Loucy (cell line): ENCODE data around the gene GPR152.
"Not testable (repeated sequence)": the region's sequence is repeated elsewhere in the genome, so short reads cannot be mapped to it uniquely, and the experiment has no call there.

ENCODE experiments used
- H2AFZ ChIP-seq: fragments of 200-600 bp; sonication (generic); 2 replicates; pipeline ENCODE4 v1.6.0; 2016; ENCODE audit warnings: antibody characterized with exemption, mild to moderate bottlenecking, low read length, moderate library complexity
- H3F3A ChIP-seq: fragments of 200-600 bp; 2 replicates; pipeline ENCODE4 v1.6.0; 2016; ENCODE audit warnings: antibody characterized with exemption, low read depth, mild to moderate bottlenecking
- H3K27me3 ChIP-seq: fragments of 200-600 bp; sonication (generic); 2 replicates; pipeline ENCODE4 v1.6.1; 2014; ENCODE audit warnings: low read length, mild to moderate bottlenecking; ENCODE audit not compliant: insufficient read depth, poor library complexity, severe bottlenecking
- H3K36me3 ChIP-seq: fragments of 200-600 bp; sonication (generic); 2 replicates; pipeline ENCODE4 v1.6.1; 2016; ENCODE audit warnings: low read length; ENCODE audit not compliant: insufficient read depth
- H3K4me1 ChIP-seq: fragments of 200-600 bp; sonication (generic); 2 replicates; pipeline ENCODE4 v1.5.1; 2014; ENCODE audit warnings: low read length, mild to moderate bottlenecking; ENCODE audit not compliant: insufficient read depth, poor library complexity, severe bottlenecking
- H3K4me2 ChIP-seq: fragments of 200-600 bp; sonication (generic); 2 replicates; pipeline ENCODE4 v1.6.0; 2014; ENCODE audit warnings: antibody characterized with exemption, low read length, low read depth, mild to moderate bottlenecking; ENCODE audit not compliant: poor library complexity, severe bottlenecking
- H3K4me3 ChIP-seq: fragments of 200-600 bp; sonication (generic); 2 replicates; pipeline ENCODE4 v1.5.1; 2014; ENCODE audit warnings: low read length, mild to moderate bottlenecking, mixed read lengths; ENCODE audit not compliant: poor library complexity, severe bottlenecking
- H3K79me2 ChIP-seq: fragments of 200-600 bp; sonication (generic); 2 replicates; pipeline ENCODE4 v1.6.1; 2014; ENCODE audit warnings: low read length; ENCODE audit not compliant: insufficient read depth
- H3K9ac ChIP-seq: fragments of 200-600 bp; sonication (generic); 2 replicates; pipeline ENCODE4 v1.6.0; 2014; ENCODE audit warnings: mild to moderate bottlenecking, low read depth, low read length, moderate library complexity; ENCODE audit not compliant: poor library complexity, severe bottlenecking
- H3K9me2 ChIP-seq: fragments of 200-600 bp; sonication (generic); replicated peaks from 2 replicates; pipeline ENCODE4 v1.6.1; 2016; ENCODE audit warnings: low read depth, low read length, mixed read lengths
- H3K9me3 ChIP-seq: fragments of 200-600 bp; sonication (generic); 2 replicates; pipeline ENCODE4 v1.6.1; 2014; ENCODE audit warnings: mild to moderate bottlenecking, antibody characterized with exemption, low read length, low read depth; ENCODE audit not compliant: insufficient read depth
- H4K20me1 ChIP-seq: fragments of 200-600 bp; sonication (generic); 2 replicates; pipeline ENCODE4 v1.6.0; 2014; ENCODE audit warnings: antibody characterized with exemption, low read length, mild to moderate bottlenecking; ENCODE audit not compliant: insufficient read depth, poor library complexity, severe bottlenecking
- CTCF ChIP-seq: fragments of 200-600 bp; sonication (generic); conservative IDR thresholded peaks from 2 replicates; pipeline ENCODE4 v1.5.1; 2014; ENCODE audit warnings: mild to moderate bottlenecking, antibody characterized with exemption, low read length
- EZH2phosphoT487 ChIP-seq: fragments of 200-600 bp; IDR thresholded peaks from 2 replicates; pipeline ENCODE4 v1.6.1; 2018; ENCODE audit warnings: antibody characterized with exemption, mild to moderate bottlenecking, moderate library complexity, borderline replicate concordance

Gene GPR152

DNA sequence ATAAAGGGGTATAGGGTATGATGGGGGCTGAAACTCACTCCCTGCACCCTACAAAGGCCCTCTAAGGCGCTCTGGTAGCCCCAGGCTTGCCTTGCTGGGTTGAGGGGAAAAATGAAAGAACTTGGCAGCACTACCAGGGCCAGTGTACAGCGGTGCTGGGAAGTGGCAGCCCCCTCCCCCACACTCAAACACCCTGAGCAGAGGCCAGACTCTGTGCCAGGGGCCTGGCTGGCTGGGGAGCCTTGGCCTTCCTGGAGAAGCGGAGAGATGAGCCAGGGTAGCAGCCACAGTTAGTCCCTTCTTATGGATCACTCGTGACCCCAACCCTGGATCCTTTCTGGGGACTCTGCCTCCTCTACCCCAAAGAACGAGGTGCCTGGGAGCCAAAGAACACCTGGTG, 13.8 kb upstream of the GPR152 start:
- Histone ChIP-seq H3K9me3 (no peaks in the 10 kb centered on the region), H4K20me1 (no peaks in the 10 kb centered on the region), H3F3A (peaks cover 4% of the 10 kb centered on the region; the same call in 1 of the 2 replicates), H2AFZ (no peak overlapping the region), H3K4me3 (no peak overlapping the region), H3K27me3 (no peaks in the 10 kb centered on the region), H3K79me2 (peaks cover 41% of the 10 kb centered on the region), H3K9me2 (no peaks in the 10 kb centered on the region), H3K9ac (peak overlapping the region; percentile 3), H3K4me1 (peaks cover 47% of the 10 kb centered on the region), H3K4me2 (peak overlapping the region; percentile 97), H3K36me3 (no peaks in the 10 kb centered on the region)
- TF ChIP-seq CTCF = no peak
- no peak for TF ChIP-seq EZH2phosphoT487

DNA sequence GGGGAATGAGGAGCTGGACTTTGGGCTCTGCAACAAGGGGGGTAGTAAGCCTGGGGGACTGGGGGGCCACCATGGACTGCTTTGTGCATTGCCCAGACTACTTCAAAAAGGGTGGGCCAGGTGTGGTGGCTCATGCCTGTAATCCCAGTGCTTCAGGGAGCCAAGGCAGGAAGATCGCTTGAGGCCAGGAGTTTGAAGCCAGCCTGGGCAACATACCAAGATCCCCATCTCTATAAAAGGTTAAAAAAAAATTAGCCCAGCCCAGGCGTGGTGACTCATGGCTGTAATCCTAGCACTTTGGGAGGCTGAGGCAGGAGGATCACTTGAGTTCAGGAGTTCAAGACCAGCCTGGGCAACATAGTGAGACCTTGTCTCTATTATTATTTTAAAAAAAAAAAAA, 13.0 kb upstream of the GPR152 start:
- Histone ChIP-seq H3K4me2 (peak overlapping the region; percentile 92), H3K4me3 (peak overlapping the region; percentile 90), H3K9ac (peak overlapping the region; percentile 98), H3K4me1 (peaks cover 47% of the 10 kb centered on the region), H3K79me2 (peaks cover 41% of the 10 kb centered on the region)
- not testable (repeated sequence) for H3K27me3 ChIP-seq, H3K9me3 ChIP-seq, H3F3A ChIP-seq, H2AFZ ChIP-seq, H4K20me1 ChIP-seq, H3K9me2 ChIP-seq, H3K36me3 ChIP-seq

DNA sequence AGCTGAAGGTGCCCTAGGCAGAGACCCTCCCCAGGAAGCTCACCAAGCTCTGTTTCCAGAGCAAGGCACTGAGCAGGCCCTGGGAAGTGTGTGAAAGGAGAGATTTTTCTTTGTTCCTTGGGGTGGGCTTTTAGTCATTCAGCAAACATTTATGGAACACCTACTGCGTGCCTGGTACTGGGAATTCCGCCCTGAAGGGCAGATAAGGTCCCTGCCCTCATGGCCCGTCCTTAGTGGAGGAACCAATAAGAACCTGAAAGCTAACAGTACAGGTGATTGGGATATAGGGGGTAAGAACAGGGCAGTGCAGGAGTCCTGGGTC, 12.6 kb upstream of the GPR152 start:
- Histone ChIP-seq H3K79me2 (peaks cover 41% of the 10 kb centered on the region), H3K36me3 (no peaks in the 10 kb centered on the region), H3K4me3 (peak overlapping the region; percentile 90), H3K9me2 (no peaks in the 10 kb centered on the region), H3F3A (peaks cover 4% of the 10 kb centered on the region; the same call in 1 of the 2 replicates), H3K4me1 (peaks cover 47% of the 10 kb centered on the region), H2AFZ (peak overlapping the region; percentile 63; the same call in 1 of the 2 replicates), H3K4me2 (peak overlapping the region; percentile 92), H3K9me3 (no peaks in the 10 kb centered on the region), H4K20me1 (no peaks in the 10 kb centered on the region), H3K27me3 (no peaks in the 10 kb centered on the region), H3K9ac (peak overlapping the region; percentile 98)
- no peak for TF ChIP-seq CTCF
- TF ChIP-seq EZH2phosphoT487 = no peak

GRCh38 chr11:67464411-67465188, 12.1 kb upstream of the GPR152 start:
- TF ChIP-seq EZH2phosphoT487 (no peak), CTCF (no peak)
- H3K27me3 ChIP-seq = no peaks in the 10 kb centered on the region
- H4K20me1 ChIP-seq = no peaks in the 10 kb centered on the region
- H3K4me3 ChIP-seq = peak overlapping the region; percentile 90
- H3K9ac ChIP-seq = peak overlapping the region; percentile 98
- H3K4me1 ChIP-seq = peaks cover 46% of the 10 kb centered on the region
- no peaks in the 10 kb centered on the region for H3K9me3 ChIP-seq
- H3K4me2 ChIP-seq = peak overlapping the region; percentile 92
- no peaks in the 10 kb centered on the region for H3K36me3 ChIP-seq
- peaks cover 4% of the 10 kb centered on the region; the same call in 1 of the 2 replicates for H3F3A ChIP-seq
- H2AFZ ChIP-seq = peak overlapping the region; percentile 68
- no peaks in the 10 kb centered on the region for H3K9me2 ChIP-seq
- peaks cover 41% of the 10 kb centered on the region for H3K79me2 ChIP-seq
